ENCODE data around the gene IZUMO3. TPM values are rescaled to one million over a fixed set of nuclear protein-coding genes. Genes with fewer than 3 reads are reported as not detected.

IZUMO3 gene
- total and polyA plus RNA-seq, 10 donors: not detected

DNA sequence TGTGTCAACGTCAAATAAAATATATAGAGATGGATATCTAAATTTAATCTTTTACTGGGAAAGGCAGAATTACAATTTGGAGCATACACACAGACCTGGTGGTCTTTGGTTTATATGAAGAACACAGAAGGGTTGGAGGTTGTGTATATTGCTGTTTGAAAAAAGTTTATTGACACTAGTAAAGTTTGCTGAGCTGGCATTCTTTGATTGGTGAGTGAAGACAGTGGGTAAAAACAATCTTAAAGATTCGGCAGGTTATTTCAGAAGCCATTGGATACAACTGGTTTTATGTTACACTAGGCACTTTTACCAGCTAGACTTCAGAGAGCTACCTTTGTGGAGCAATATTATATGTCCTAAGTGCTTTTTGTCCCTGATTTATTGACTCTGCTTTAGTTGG lies 27.2 kb downstream of the IZUMO3 start:
- H3K4me1 ChIP-seq: no peaks in the 10 kb centered on the region
- H3K36me3 ChIP-seq: no peaks in the 10 kb centered on the region
- H3K9me3 ChIP-seq: peaks cover 0 to 5% (median 0%) of the 10 kb centered on the region in 8 donors
- no peak for DNase-seq
- no peak overlapping the region for H3K4me3 ChIP-seq
- WGBS, 5 donors: 78 to 87% (median 83%) methylated on average over 2 of the region's 2 CpGs
- intact Hi-C loops (cut with DNase I; ENCODE audit: low total_unique reads): no loop called here
- TF ChIP-seq POLR2A (IDR thresholded peaks at IDR 0.05) (no peak), POLR2AphosphoS5 (IDR thresholded peaks at IDR 0.05) (no peak)
- TF ChIP-seq, protein P1, sequence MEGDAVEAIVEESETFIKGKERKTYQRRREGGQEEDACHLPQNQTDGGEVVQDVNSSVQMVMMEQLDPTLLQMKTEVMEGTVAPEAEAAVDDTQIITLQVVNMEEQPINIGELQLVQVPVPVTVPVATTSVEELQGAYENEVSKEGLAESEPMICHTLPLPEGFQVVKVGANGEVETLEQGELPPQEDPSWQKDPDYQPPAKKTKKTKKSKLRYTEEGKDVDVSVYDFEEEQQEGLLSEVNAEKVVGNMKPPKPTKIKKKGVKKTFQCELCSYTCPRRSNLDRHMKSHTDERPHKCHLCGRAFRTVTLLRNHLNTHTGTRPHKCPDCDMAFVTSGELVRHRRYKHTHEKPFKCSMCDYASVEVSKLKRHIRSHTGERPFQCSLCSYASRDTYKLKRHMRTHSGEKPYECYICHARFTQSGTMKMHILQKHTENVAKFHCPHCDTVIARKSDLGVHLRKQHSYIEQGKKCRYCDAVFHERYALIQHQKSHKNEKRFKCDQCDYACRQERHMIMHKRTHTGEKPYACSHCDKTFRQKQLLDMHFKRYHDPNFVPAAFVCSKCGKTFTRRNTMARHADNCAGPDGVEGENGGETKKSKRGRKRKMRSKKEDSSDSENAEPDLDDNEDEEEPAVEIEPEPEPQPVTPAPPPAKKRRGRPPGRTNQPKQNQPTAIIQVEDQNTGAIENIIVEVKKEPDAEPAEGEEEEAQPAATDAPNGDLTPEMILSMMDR (IDR thresholded peaks at IDR 0.05 in 8 of 11, conservative IDR thresholded peaks at IDR 0.05 in 3 of 11): no peak
- no peaks in the 10 kb centered on the region for H3K27me3 ChIP-seq (replicated peaks in 1 of 7)
- no peak overlapping the region for H3K27ac ChIP-seq

GRCh38 chr9:24516463-24516862 lies 29.2 kb downstream of the IZUMO3 start:
- no peak for DNase-seq
- peaks cover 0 to 10% (median 4%) of the 10 kb centered on the region in 8 donors for H3K9me3 ChIP-seq
- no peak overlapping the region for H3K4me3 ChIP-seq
- no peaks in the 10 kb centered on the region for H3K27me3 ChIP-seq (replicated peaks in 1 of 7)
- 76 to 86% (median 81%) methylated on average over 3 of the region's 3 CpGs for WGBS, 5 donors
- H3K4me1 ChIP-seq: no peaks in the 10 kb centered on the region
- intact Hi-C loops (cut with DNase I; ENCODE audit: low total_unique reads): no loop called here
- no peaks in the 10 kb centered on the region for H3K36me3 ChIP-seq
- no peak overlapping the region for H3K27ac ChIP-seq
- TF ChIP-seq, protein P1 (IDR thresholded peaks at IDR 0.05 in 8 of 11, conservative IDR thresholded peaks at IDR 0.05 in 3 of 11): no peak
- TF ChIP-seq POLR2A (IDR thresholded peaks at IDR 0.05) (no peak), POLR2AphosphoS5 (IDR thresholded peaks at IDR 0.05) (no peak)

DNA sequence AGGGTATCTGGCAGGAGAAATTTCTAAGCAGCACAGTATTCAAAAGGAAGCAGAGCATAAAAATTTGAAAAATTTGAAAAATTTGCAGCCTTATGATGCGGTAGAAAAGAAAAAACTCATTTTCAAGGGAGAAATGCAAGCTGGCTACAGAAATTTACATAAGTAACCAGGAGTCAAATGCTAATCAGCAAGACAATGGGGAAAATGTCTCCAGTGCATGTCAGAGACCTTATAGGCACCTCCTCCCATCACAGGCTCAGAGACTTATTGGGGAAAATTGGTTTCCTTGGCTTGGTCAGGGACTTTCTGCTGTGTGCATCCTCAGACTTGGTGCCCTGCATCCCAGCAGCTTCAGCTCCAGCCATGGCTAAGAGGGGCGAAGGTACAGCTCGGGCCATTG lies 35.8 kb downstream of the IZUMO3 start:
- Histone ChIP-seq H3K4me3 (no peak overlapping the region), H3K4me1 (no peaks in the 10 kb centered on the region), H3K36me3 (no peaks in the 10 kb centered on the region), H3K9me3 (peaks cover 0 to 63% (median 28%) of the 10 kb centered on the region in 8 donors), H3K27ac (no peak overlapping the region), H3K27me3 (replicated peaks in 1 of 7) (no peaks in the 10 kb centered on the region)
- intact Hi-C loops (cut with DNase I; ENCODE audit: low total_unique reads): no loop called here
- WGBS, 5 donors: 78 to 98% (median 88%) methylated on average over 3 of the region's 3 CpGs
- no peak for TF ChIP-seq POLR2AphosphoS5 (IDR thresholded peaks at IDR 0.05)
- TF ChIP-seq, protein P1 (IDR thresholded peaks at IDR 0.05 in 8 of 11, conservative IDR thresholded peaks at IDR 0.05 in 3 of 11): no peak
- TF ChIP-seq POLR2A (IDR thresholded peaks at IDR 0.05): no peak
- DNase-seq: no peak

DNA sequence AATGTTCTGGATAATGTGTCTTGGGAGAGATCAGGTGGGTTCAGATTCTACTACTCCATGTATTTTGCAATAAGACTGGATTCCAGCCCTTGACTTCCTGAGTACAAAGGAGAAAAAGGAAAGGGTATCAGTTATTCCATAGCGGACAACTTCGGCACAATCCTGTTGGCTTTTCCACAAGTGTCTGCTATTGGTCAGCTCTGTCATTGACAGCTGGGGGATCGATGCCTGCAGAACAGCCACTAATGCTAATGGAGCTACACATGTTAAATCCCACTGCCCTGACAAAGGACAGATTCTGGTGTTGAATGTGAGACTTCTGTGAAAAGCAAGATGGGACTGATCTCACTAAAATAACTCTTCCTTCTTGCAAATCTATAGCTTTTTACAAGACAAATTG lies 41.2 kb downstream of the IZUMO3 start:
- Histone ChIP-seq H3K4me1 (no peaks in the 10 kb centered on the region), H3K4me3 (no peak overlapping the region), H3K9me3 (peaks cover 0 to 39% (median 9%) of the 10 kb centered on the region in 8 donors), H3K27ac (no peak overlapping the region), H3K27me3 (replicated peaks in 1 of 7) (no peaks in the 10 kb centered on the region), H3K36me3 (no peaks in the 10 kb centered on the region)
- DNase-seq: no peak
- TF ChIP-seq, protein P1 (IDR thresholded peaks at IDR 0.05 in 8 of 11, conservative IDR thresholded peaks at IDR 0.05 in 3 of 11): no peak
- TF ChIP-seq POLR2AphosphoS5 (IDR thresholded peaks at IDR 0.05) (no peak), POLR2A (IDR thresholded peaks at IDR 0.05) (no peak)
- intact Hi-C loops (cut with DNase I; ENCODE audit: low total_unique reads): no loop called here
- WGBS, 5 donors: 82 to 98% (median 86%) methylated on average over 3 of the region's 3 CpGs

Data from spleen (tissue), 11 donors.